Kidney (tissue), 14 donors: ENCODE measurements around the gene EPYC. TPM values are rescaled to one million over a fixed set of nuclear protein-coding genes. Genes with fewer than 3 reads are reported as not detected.

Experiments used
- DNase-seq, 5 donors: peaks; one replicate each; pipeline ENCODE4 v3.0.0-alpha.2; 2013 to 2020
- FAIRE-seq: peaks from 2 replicates; lab custom pipeline; 2012; peaks lifted over from hg19 to GRCh38; lab: Jason Lieb, UNC
- H3K27ac ChIP-seq, 2 donors: one replicate each; pipeline ENCODE4 v1.7.0; 2013; ENCODE audit warnings: low read depth in 2 of 2, low read length in 2 of 2, inconsistent platforms in 1 of 2
- H3K27me3 ChIP-seq: one replicate; pipeline ENCODE4 v1.7.1; 2013; ENCODE audit warnings: low read length, inconsistent platforms; ENCODE audit not compliant: control insufficient read depth, insufficient read depth
- H3K36me3 ChIP-seq, 3 donors: one replicate each; pipeline versions ENCODE4 v1.7.0 to v1.7.1; 2013; ENCODE audit warnings: low read length in 3 of 3, control low read depth in 1 of 3, inconsistent platforms in 1 of 3; ENCODE audit not compliant: insufficient read depth in 3 of 3, control insufficient read depth in 2 of 3
- H3K4me1 ChIP-seq, 3 donors: one replicate each; pipeline versions ENCODE4 v1.7.0 to v1.7.1; 2013; ENCODE audit warnings: low read length in 3 of 3, inconsistent platforms in 1 of 3, low read depth in 1 of 3; ENCODE audit not compliant: control insufficient read depth in 2 of 3, insufficient read depth in 2 of 3
- H3K4me3 ChIP-seq, 3 donors: one replicate each; pipeline versions ENCODE4 v1.7.0 to v1.8.1; 2013; ENCODE audit warnings: low read length in 3 of 3, control low read depth in 1 of 3, inconsistent platforms in 1 of 3
- H3K9ac ChIP-seq, 3 donors: one replicate each; pipeline versions ENCODE4 v1.7.0 to v1.7.1; 2013; ENCODE audit warnings: low read length in 3 of 3, control low read depth in 1 of 3, inconsistent platforms in 1 of 3
- H3K9me3 ChIP-seq, 3 donors: one replicate each; pipeline versions ENCODE4 v1.7.0 to v1.7.1; 2013; ENCODE audit warnings: low read length in 3 of 3, control low read depth in 1 of 3, inconsistent platforms in 1 of 3; ENCODE audit not compliant: control insufficient read depth in 2 of 3, insufficient read depth in 1 of 3
- CTCF ChIP-seq: IDR thresholded peaks from 3 replicates; pipeline ENCODE4 v1.5.1; 2012; ENCODE audit warnings: mild to moderate bottlenecking, moderate library complexity, borderline replicate concordance; ENCODE audit not compliant: insufficient read depth; ENCODE audit errors: extremely low read depth
- intact Hi-C: fragments of 100-400 bp; cut with DNase I; formaldehyde crosslinking; loops from one replicate; pipeline ENCODE4 v1.11.1; 2022
- polyA plus RNA-seq: library from polyadenylated mRNA; stranded (reverse); fragments of 350-450 nt; fragmentation: Illumina TruSeq; extraction: RNeasy Lipid Tissue Mini Kit (QIAGEN cat#74804); gene quantifications from one replicate; pipeline ENCODE4 v1.2.3, GENCODE V29; 2014; ENCODE audit warnings: low read depth, low replicate concordance; ENCODE audit not compliant: insufficient read depth
- total RNA-seq: library from RNA; stranded (reverse); fragmentation: NEBNext Ultra II Directional; extraction: Animal tissue kit (Norgen Biotek cat#: 25700); gene quantifications from one replicate; pipeline ENCODE4 v1.2.1, GENCODE V29; 2021
- donor health status: control.
- donor health status: control.
- donor health status: control.
- donor health status: control.
- donor health status: control.
- donor health status: DM: yes; HTN: yes; CAD: no.
- donor health status: Normal renal cell carcinoma (clear cell type).

Gene EPYC
- total and polyA plus RNA-seq, 2 donors from 2014 or later, result not detected

DNA sequence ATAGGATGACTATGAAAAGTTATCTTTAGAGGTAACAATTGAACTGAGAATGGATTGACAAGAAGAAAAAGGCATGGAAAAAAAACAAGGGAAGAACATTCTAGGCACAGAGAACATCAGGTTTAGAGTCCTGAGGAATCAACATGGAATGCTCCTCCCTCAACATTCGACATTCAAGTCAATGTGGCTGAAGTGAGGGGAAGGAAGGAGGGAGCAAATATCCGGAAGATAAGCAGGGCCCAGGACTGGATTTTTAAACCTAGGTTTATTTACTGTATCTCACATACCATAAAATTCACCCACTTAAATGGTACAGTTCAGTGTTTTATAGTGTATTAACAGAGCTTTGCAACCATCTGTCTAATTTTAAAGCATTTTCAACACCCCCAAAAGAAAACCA is 40.2 kb downstream of the EPYC start:
- intact Hi-C loops, result no loop called here

DNA sequence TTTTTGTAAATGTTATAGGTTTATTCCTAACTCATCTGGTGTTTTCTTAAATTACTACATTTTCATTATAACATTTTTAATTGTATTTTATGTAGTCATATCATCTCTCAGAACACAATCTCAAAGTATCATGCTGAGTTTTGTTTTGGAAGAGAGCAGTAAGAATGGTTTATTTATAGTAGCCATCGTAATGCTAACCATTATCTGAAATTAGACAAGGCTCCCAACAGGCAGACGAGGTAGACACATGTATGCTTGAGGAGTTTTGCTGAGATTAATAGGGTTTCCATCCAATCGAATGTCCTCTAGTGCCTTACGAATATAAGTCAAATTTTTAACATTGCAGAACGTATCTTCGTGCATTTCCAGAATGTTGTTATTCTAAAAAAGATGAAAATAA is 40.8 kb downstream of the EPYC start:
- Histone ChIP-seq H3K9ac (no peak overlapping the region), H3K27ac (no peak overlapping the region), H3K36me3 (no peaks in the 10 kb centered on the region), H3K9me3 (no peaks in the 10 kb centered on the region), H3K4me1 (no peaks in the 10 kb centered on the region), H3K4me3 (no peak overlapping the region), H3K27me3 (no peaks in the 10 kb centered on the region)
- intact Hi-C loops, result no loop called here
- no peak for DNase-seq
- no peak for TF ChIP-seq CTCF
- FAIRE-seq, result no peak

More for the DNA sequence above, 40.2 kb downstream of the EPYC start:
- Histone ChIP-seq H3K9ac (no peak overlapping the region), H3K27ac (no peak overlapping the region), H3K9me3 (no peaks in the 10 kb centered on the region), H3K4me1 (no peaks in the 10 kb centered on the region), H3K27me3 (no peaks in the 10 kb centered on the region), H3K36me3 (no peaks in the 10 kb centered on the region), H3K4me3 (no peak overlapping the region)
- DNase-seq (no peak), FAIRE-seq (no peak)
- no peak for TF ChIP-seq CTCF

GRCh38 chr12:90961154-90961553 is 43.6 kb downstream of the EPYC start:
- Histone ChIP-seq H3K4me3 (no peak overlapping the region), H3K27me3 (no peaks in the 10 kb centered on the region), H3K27ac (no peak overlapping the region), H3K9me3 (no peaks in the 10 kb centered on the region), H3K9ac (no peak overlapping the region), H3K4me1 (no peaks in the 10 kb centered on the region), H3K36me3 (no peaks in the 10 kb centered on the region)
- intact Hi-C loops, result no loop called here
- TF ChIP-seq CTCF, result no peak
- FAIRE-seq (no peak), DNase-seq (no peak)

DNA sequence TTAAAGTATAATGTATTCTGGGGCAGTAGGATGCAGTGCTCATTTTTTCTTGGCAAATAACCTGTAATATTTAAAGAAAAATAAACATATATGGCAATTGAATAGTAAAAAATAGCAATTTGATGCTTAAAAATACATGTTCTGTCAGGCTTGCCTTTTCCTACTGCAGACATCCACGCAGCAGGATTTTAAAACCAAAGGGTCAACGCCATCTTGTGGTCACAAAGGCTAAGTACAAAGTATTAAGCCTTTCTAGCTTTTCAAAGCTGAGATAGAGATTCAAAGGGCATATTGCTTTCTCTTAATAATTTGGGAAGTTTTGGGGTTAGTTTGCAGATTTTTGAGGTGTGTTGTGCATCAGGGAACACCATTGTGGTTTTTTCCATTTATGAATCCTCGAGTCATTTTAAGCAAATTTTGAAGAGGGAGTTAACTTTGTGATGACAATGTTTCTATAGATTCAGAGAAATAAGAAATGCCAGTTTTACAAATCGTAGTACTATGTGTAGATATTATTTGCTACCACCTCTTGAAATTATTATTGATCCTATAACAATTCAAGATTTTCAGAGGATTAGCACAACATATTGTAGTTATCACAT is 45.1 kb downstream of the EPYC start:
- Histone ChIP-seq H3K27me3 (no peaks in the 10 kb centered on the region), H3K9ac (no peak overlapping the region), H3K4me1 (no peaks in the 10 kb centered on the region), H3K4me3 (no peak overlapping the region), H3K36me3 (no peaks in the 10 kb centered on the region), H3K27ac (no peak overlapping the region), H3K9me3 (no peaks in the 10 kb centered on the region)
- DNase-seq (peak in 2 of 5 donors; percentile 54 to 77), FAIRE-seq (peak; percentile 88)
- peak; percentile 61 for TF ChIP-seq CTCF
- intact Hi-C loops, result no loop called here
